Panc1 (cell line): Measurements from ENCODE around the gene CDH13. TPM values are rescaled to one million over a fixed set of nuclear protein-coding genes. Genes with fewer than 3 reads are reported as not detected.

ENCODE experiments used
- ATAC-seq: fragments of 200-7000 bp; cut with Tn5 transposase; 2 replicates; pipeline ENCODE4 v1.9.1; 2020; ENCODE audit warnings: mild to moderate bottlenecking, moderate library complexity
- BruUV-seq: library from RNA; stranded (reverse); fragments of 400-500 nt; replicated peaks from 2 replicates; lab custom pipeline; 2021; lab: Mats Ljungman, UMichigan
- CTCF ChIA-PET: fragments of 300-600 bp; sonication (Branson Sonifier 250); formaldehyde crosslinking; loops from one replicate; lab custom pipeline; 2022; ENCODE audit warnings: antibody characterized with exemption; lab: Charles Lee
- POLR2A ChIA-PET: fragments of 300-600 bp; sonication (Branson Sonifier 250); formaldehyde crosslinking; loops from one replicate; lab custom pipeline; 2022; ENCODE audit warnings: antibody characterized with exemption; lab: Charles Lee
- DNase-seq: peaks from one replicate; pipeline ENCODE4 v3.0.0-alpha.2; 2010; ENCODE audit warnings: low read depth, low spot score
- H3K27ac ChIP-seq: 2 replicates; pipeline ENCODE4 v1.5.1; 2011; ENCODE audit warnings: mild to moderate bottlenecking, low read length, inconsistent platforms
- H3K27me3 ChIP-seq: fragments of 200-500 bp; sonication (Bioruptor generic); 2 replicates; pipeline ENCODE4 v1.6.0; 2014; ENCODE audit warnings: low read length, inconsistent platforms; ENCODE audit not compliant: control insufficient read depth, insufficient read depth
- H3K36me3 ChIP-seq: fragments of 200-500 bp; sonication (Bioruptor generic); 2 replicates; pipeline ENCODE4 v1.5.1; 2014; ENCODE audit warnings: inconsistent platforms, mild to moderate bottlenecking, low read length, moderate library complexity; ENCODE audit not compliant: control insufficient read depth, insufficient read depth
- H3K4me1 ChIP-seq: 2 replicates; pipeline ENCODE4 v1.5.1; 2011; ENCODE audit warnings: inconsistent platforms, mild to moderate bottlenecking, low read length, moderate library complexity; ENCODE audit not compliant: control insufficient read depth, insufficient read depth
- H3K4me3 ChIP-seq, 2 experiments: 2 replicates each; pipeline ENCODE4 v1.5.1; 2011 to 2012; ENCODE audit warnings: low read depth in 2 of 2, low read length in 2 of 2, mild to moderate bottlenecking in 2 of 2, inconsistent platforms in 1 of 2, moderate library complexity in 1 of 2
- H3K9me3 ChIP-seq: fragments of 200-500 bp; sonication (Bioruptor generic); 2 replicates; pipeline ENCODE4 v1.5.1; 2014; ENCODE audit warnings: low read depth, mild to moderate bottlenecking, inconsistent platforms, low read length, moderate library complexity; ENCODE audit not compliant: control insufficient read depth, insufficient read depth
- CTCF ChIP-seq: fragments of 450-650 bp; IDR thresholded peaks from 2 replicates; pipeline ENCODE4 v1.5.1; 2017; ENCODE audit warnings: mild to moderate bottlenecking
- POLR2AphosphoS5 ChIP-seq: IDR thresholded peaks from 2 replicates; pipeline ENCODE4 v1.6.1; 2012; ENCODE audit warnings: mild to moderate bottlenecking, low read depth, low read length, moderate library complexity
- REST ChIP-seq, 2 experiments: IDR thresholded peaks; 2 replicates each; pipeline ENCODE4 v1.6.1; 2011 to 2012; ENCODE audit warnings: low read depth in 2 of 2, control low read depth in 1 of 2, low read length in 1 of 2, mild to moderate bottlenecking in 1 of 2, moderate library complexity in 1 of 2; ENCODE audit not compliant: insufficient read depth in 1 of 2
- SIN3A ChIP-seq: IDR thresholded peaks from 2 replicates; pipeline ENCODE4 v1.6.1; 2012; ENCODE audit warnings: low read depth, mild to moderate bottlenecking, low read length, moderate library complexity, borderline replicate concordance; ENCODE audit not compliant: insufficient read depth
- TCF7L2 ChIP-seq: IDR thresholded peaks from 2 replicates; pipeline ENCODE4 v1.6.1; 2011; ENCODE audit warnings: mild to moderate bottlenecking, low read depth, low read length, inconsistent platforms
- in situ Hi-C: cut with HindIII; loops from 2 replicates; pipeline ENCODE4 v1.10.0; 2016; ENCODE audit warnings: low sequenced_read_pairs, low pct_unique_long_range_greater_than_20kb
- intact Hi-C: fragments of 100-400 bp; cut with micrococcal nuclease; formaldehyde crosslinking; loops from one replicate; pipeline ENCODE4 v1.10.0; 2022; ENCODE audit not compliant: unreplicated experiment
- total RNA-seq: library from RNA; stranded (reverse); gene quantifications from one replicate; pipeline ENCODE4 v1.2.1, GENCODE V29; 2021; ENCODE audit not compliant: unreplicated experiment

Gene CDH13
- total RNA-seq, 1 experiment from 2014 or later = not detected

GRCh38 chr16:83682868-83683235, 1056.1 kb downstream of the CDH13 start:
- CTCF ChIA-PET = no interaction called here
- no TSS peak for BruUV-seq
- no peak for ATAC-seq
- POLR2A ChIA-PET = no interaction called here
- Histone ChIP-seq H3K27ac (no peak overlapping the region), H3K4me1 (no peaks in the 10 kb centered on the region), H3K36me3 (no peaks in the 10 kb centered on the region), H3K9me3 (no peaks in the 10 kb centered on the region), H3K27me3 (no peaks in the 10 kb centered on the region; the same call in none of the 2 replicates), H3K4me3 (no peak overlapping the region)
- no peak for DNase-seq
- in situ Hi-C loops = no loop called here
- intact Hi-C loops = no loop called here
- TF ChIP-seq POLR2AphosphoS5 = no peak
- TF ChIP-seq CTCF = no peak
- TF ChIP-seq TCF7L2 = no peak
- TF ChIP-seq REST (IDR thresholded peaks at IDR 0.05; ENCODE audit: insufficient read depth in 1 of 2, low read depth in 2 of 2, low read length in 1 of 2) = no peak
- TF ChIP-seq SIN3A = no peak

- no peak for DNase-seq
- in situ Hi-C loops = no loop called here
- intact Hi-C loops = no loop called here
Observed at GRCh38 chr16:83685615-83686165, 1058.9 kb downstream of the CDH13 start.

More at GRCh38 chr16:83685615-83686165, 1058.9 kb downstream of the CDH13 start:
- Histone ChIP-seq H3K27me3 (no peaks in the 10 kb centered on the region; the same call in 1 of the 2 replicates), H3K9me3 (no peaks in the 10 kb centered on the region), H3K27ac (no peak overlapping the region), H3K4me1 (no peaks in the 10 kb centered on the region), H3K36me3 (no peaks in the 10 kb centered on the region), H3K4me3 (no peak overlapping the region)
- ChIA-PET CTCF (no interaction called here), POLR2A (no interaction called here)
- ATAC-seq = no peak
- no TSS peak for BruUV-seq
- TF ChIP-seq POLR2AphosphoS5 (no peak), TCF7L2 (no peak), SIN3A (no peak), CTCF (no peak), REST (IDR thresholded peaks at IDR 0.05; ENCODE audit: insufficient read depth in 1 of 2, low read depth in 2 of 2, low read length in 1 of 2) (no peak)
